Type B pancreatic cell (in vitro differentiated cells): ENCODE data around the gene CAPN14. TPM values are rescaled to one million over a fixed set of nuclear protein-coding genes. Genes with fewer than 3 reads are reported as not detected.
A peak's percentile ranks its signal among the peaks of the same experiment; 100 is the strongest.

Source experiments
- DNase-seq: peaks from one replicate; pipeline ENCODE4 v3.0.0; 2021; ENCODE audit warnings: mixed read lengths; ENCODE audit not compliant: unreplicated experiment; ENCODE audit errors: extremely low spot score
- H3K27ac Mint-ChIP-seq: 2 replicates; pipeline ENCODE4 v1.8.0; 2021; ENCODE audit warnings: mild to moderate bottlenecking, mixed read lengths
- H3K27me3 Mint-ChIP-seq: 2 replicates; pipeline ENCODE4 v1.8.0; 2021; ENCODE audit warnings: mixed read lengths
- H3K36me3 Mint-ChIP-seq: 2 replicates; pipeline ENCODE4 v1.8.0; 2021; ENCODE audit warnings: mixed read lengths
- H3K4me1 Mint-ChIP-seq: one replicate; pipeline ENCODE4 v1.8.0; 2021; ENCODE audit warnings: mixed read lengths; ENCODE audit not compliant: unreplicated experiment
- H3K4me3 Mint-ChIP-seq: 2 replicates; pipeline ENCODE4 v1.8.0; 2021; ENCODE audit warnings: mild to moderate bottlenecking, mixed read lengths
- H3K9me3 Mint-ChIP-seq: 2 replicates; pipeline ENCODE4 v1.8.0; 2021; ENCODE audit warnings: mixed read lengths
- total RNA-seq: library from RNA; stranded (reverse); gene quantifications from 2 replicates; pipeline ENCODE4 v1.2.1, GENCODE V29; 2021; ENCODE audit warnings: low replicate concordance
- TF ChIP-seq, protein P1 (sequence below): fragments of 200-600 bp; sonication (generic); conservative IDR thresholded peaks from 2 replicates; pipeline ENCODE4 v1.5.0; 2021; ENCODE audit warnings: antibody characterized with exemption, mild to moderate bottlenecking

CAPN14 gene
- total RNA-seq, 1 donor from 2014 or later, result 0.39 TPM

- H3K4me1 Mint-ChIP-seq, result peaks cover 13% of the 10 kb centered on the region
- DNase-seq, result no peak
- H3K27ac Mint-ChIP-seq, result no peak overlapping the region
- TF ChIP-seq, protein P1, sequence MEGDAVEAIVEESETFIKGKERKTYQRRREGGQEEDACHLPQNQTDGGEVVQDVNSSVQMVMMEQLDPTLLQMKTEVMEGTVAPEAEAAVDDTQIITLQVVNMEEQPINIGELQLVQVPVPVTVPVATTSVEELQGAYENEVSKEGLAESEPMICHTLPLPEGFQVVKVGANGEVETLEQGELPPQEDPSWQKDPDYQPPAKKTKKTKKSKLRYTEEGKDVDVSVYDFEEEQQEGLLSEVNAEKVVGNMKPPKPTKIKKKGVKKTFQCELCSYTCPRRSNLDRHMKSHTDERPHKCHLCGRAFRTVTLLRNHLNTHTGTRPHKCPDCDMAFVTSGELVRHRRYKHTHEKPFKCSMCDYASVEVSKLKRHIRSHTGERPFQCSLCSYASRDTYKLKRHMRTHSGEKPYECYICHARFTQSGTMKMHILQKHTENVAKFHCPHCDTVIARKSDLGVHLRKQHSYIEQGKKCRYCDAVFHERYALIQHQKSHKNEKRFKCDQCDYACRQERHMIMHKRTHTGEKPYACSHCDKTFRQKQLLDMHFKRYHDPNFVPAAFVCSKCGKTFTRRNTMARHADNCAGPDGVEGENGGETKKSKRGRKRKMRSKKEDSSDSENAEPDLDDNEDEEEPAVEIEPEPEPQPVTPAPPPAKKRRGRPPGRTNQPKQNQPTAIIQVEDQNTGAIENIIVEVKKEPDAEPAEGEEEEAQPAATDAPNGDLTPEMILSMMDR, result no peak
- H3K4me3 Mint-ChIP-seq, result peak overlapping the region; percentile 85
- H3K27me3 Mint-ChIP-seq, result peaks cover 20% of the 10 kb centered on the region
- no peaks in the 10 kb centered on the region for H3K9me3 Mint-ChIP-seq
- H3K36me3 Mint-ChIP-seq, result peaks cover 3% of the 10 kb centered on the region
Measured at GRCh38 chr2:31233231-31233630, 15.9 kb upstream of the CAPN14 start.

- Mint-ChIP-seq H3K4me3 (no peak overlapping the region), H3K4me1 (peaks cover 10% of the 10 kb centered on the region), H3K27me3 (peaks cover 23% of the 10 kb centered on the region), H3K27ac (no peak overlapping the region), H3K36me3 (no peaks in the 10 kb centered on the region), H3K9me3 (no peaks in the 10 kb centered on the region)
- no peak for DNase-seq
- TF ChIP-seq, protein P1, result no peak
Measured at GRCh38 chr2:31232586-31232985, 15.3 kb upstream of the CAPN14 start.

DNA sequence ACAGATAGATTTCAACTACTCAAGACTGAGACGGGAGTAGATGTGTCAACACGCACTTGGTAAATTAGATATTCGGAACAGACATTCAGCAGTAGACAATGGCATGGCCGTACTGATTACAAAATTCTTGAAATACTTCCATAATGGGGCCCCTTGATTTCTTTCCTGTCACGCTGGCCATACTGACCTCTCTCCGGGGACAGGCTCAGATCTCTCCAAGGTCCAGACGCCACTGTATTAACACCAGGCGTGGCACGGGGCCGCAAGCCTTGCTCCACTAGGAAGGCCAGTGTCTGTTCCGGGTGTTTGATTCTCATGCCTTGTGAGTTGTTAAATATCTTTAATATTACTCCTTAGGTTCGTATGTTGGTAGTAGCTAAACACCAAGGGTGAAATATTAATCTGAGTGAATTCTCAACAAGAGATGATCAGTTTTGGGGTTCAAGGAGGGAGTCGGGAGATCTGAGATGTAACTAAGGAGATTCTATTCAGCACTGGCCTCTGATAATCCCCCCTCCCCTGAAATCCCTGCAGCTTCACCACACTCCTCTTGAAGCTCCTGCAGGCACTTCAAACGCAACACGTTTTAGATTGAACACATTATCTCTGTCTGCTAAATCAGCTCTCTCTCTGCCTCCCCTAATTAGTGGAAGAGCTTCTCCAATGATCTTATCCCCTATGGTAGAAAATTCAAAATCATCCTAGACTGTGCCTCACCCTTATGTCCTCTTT is 14.4 kb upstream of the CAPN14 start:
- H3K36me3 Mint-ChIP-seq, result no peaks in the 10 kb centered on the region
- H3K27ac Mint-ChIP-seq, result no peak overlapping the region
- H3K4me1 Mint-ChIP-seq, result peaks cover 7% of the 10 kb centered on the region
- DNase-seq, result peak; percentile 36
- H3K4me3 Mint-ChIP-seq, result no peak overlapping the region
- peaks cover 31% of the 10 kb centered on the region for H3K27me3 Mint-ChIP-seq
- no peaks in the 10 kb centered on the region for H3K9me3 Mint-ChIP-seq
- TF ChIP-seq, protein P1, result no peak

DNA sequence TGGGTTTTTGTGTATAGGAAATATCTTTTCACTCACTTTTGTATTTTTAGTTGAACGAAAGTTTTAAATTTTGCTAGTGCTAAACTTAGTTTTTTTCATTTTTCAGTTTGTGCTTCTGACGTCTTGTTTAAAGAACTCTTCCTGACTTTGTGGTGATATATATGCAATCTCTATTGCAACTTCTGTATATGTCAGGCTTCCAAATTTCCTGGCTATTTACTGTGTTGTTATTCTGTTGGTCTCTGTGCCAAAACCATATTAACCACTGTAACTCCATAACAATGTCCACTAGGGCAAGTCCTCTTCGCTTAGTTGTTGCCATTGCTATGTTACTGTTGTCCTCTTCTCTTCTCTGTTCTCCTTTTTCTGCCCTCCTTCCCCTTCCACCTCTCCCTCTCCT is 13.4 kb upstream of the CAPN14 start:
- DNase-seq, result no peak
- Mint-ChIP-seq H3K36me3 (no peaks in the 10 kb centered on the region), H3K9me3 (no peaks in the 10 kb centered on the region), H3K27me3 (peaks cover 38% of the 10 kb centered on the region), H3K4me3 (no peak overlapping the region), H3K4me1 (peaks cover 3% of the 10 kb centered on the region), H3K27ac (no peak overlapping the region)
- TF ChIP-seq, protein P1, result no peak

- H3K4me1 Mint-ChIP-seq, result no peaks in the 10 kb centered on the region
- no peak overlapping the region for H3K4me3 Mint-ChIP-seq
- no peaks in the 10 kb centered on the region for H3K9me3 Mint-ChIP-seq
- DNase-seq, result no peak
- H3K36me3 Mint-ChIP-seq, result no peaks in the 10 kb centered on the region
- TF ChIP-seq, protein P1, result no peak
- no peak overlapping the region for H3K27ac Mint-ChIP-seq
- peaks cover 47% of the 10 kb centered on the region for H3K27me3 Mint-ChIP-seq
Measured at GRCh38 chr2:31228717-31229116, 11.4 kb upstream of the CAPN14 start.
